ENCODE data around the gene IKZF4.
"Not testable (repeated sequence)": the region's sequence is repeated elsewhere in the genome, so short reads cannot be mapped to it uniquely, and the experiment has no call there.

IKZF4 gene

GRCh38 chr12:56040963-56041551 lies 20.2 kb downstream of the IKZF4 start:
- DNase-seq, result no peak

- DNase-seq, result peak; percentile 94
Observed at GRCh38 chr12:56041552-56042429, 20.9 kb downstream of the IKZF4 start, which contains the start of gene RPS26. Gene RPS26, plus strand, starts transcription at chr12:56041918. Its CDS starts 249 bp downstream, at chr12:56042167.

- not testable (repeated sequence) for DNase-seq
Observed at GRCh38 chr12:56042430-56042813, 21.6 kb downstream of the IKZF4 start.

GRCh38 chr12:56042843-56043242 lies 22.0 kb downstream of the IKZF4 start:
- no peak for DNase-seq

GRCh38 chr12:56046027-56046780 lies 25.4 kb downstream of the IKZF4 start:
- DNase-seq, result peak; percentile 65

- DNase-seq, result no peak
Observed at GRCh38 chr12:56053407-56053893, 32.6 kb downstream of the IKZF4 start.

GRCh38 chr12:56059964-56060363 lies 39.1 kb downstream of the IKZF4 start:
- not testable (repeated sequence) for DNase-seq

GRCh38 chr12:56061982-56062381 lies 41.1 kb downstream of the IKZF4 start:
- DNase-seq, result no peak

GRCh38 chr12:56062996-56063395 lies 42.2 kb downstream of the IKZF4 start:
- no peak for DNase-seq

- DNase-seq, result no peak
Observed at GRCh38 chr12:56071648-56072047, 50.8 kb downstream of the IKZF4 start.

GRCh38 chr12:56074396-56074795 lies 53.6 kb downstream of the IKZF4 start:
- DNase-seq, result no peak

GRCh38 chr12:56077966-56078365 lies 57.1 kb downstream of the IKZF4 start:
- not testable (repeated sequence) for DNase-seq

GRCh38 chr12:56078427-56078826 lies 57.6 kb downstream of the IKZF4 start:
- no peak for DNase-seq

- DNase-seq, result peak; percentile 80
Observed at GRCh38 chr12:56078931-56079722, 58.3 kb downstream of the IKZF4 start.

- DNase-seq, result peak; percentile 86
Observed at GRCh38 chr12:56079723-56080555, 59.1 kb downstream of the IKZF4 start, which contains the start of gene ERBB3. Gene ERBB3, plus strand, starts transcription at chr12:56080165. Its CDS starts 136 bp downstream, at chr12:56080301.

- DNase-seq, result no peak
Observed at GRCh38 chr12:56080556-56081138, 59.8 kb downstream of the IKZF4 start.

GRCh38 chr12:56081393-56082347 lies 60.8 kb downstream of the IKZF4 start:
- DNase-seq, result no peak

- DNase-seq, result no peak
Observed at GRCh38 chr12:56082382-56082781, 61.5 kb downstream of the IKZF4 start.

GRCh38 chr12:56082967-56083366 lies 62.1 kb downstream of the IKZF4 start:
- no peak for DNase-seq

All from activated CD8-positive, alpha-beta memory T cell treated with anti-CD3 and anti-CD28 coated beads for 24 hours (primary cell).